Measurements from ENCODE around the gene STOML2. TPM values are rescaled to one million over a fixed set of nuclear protein-coding genes. Genes with fewer than 3 reads are reported as not detected.

Gene STOML2
- total and polyA plus RNA-seq, 9 of the 15 experiments (the other 6 are each of a cell fraction or from before 2014, with no cell fraction given) = 110 to 220 (median 174) TPM

DNA sequence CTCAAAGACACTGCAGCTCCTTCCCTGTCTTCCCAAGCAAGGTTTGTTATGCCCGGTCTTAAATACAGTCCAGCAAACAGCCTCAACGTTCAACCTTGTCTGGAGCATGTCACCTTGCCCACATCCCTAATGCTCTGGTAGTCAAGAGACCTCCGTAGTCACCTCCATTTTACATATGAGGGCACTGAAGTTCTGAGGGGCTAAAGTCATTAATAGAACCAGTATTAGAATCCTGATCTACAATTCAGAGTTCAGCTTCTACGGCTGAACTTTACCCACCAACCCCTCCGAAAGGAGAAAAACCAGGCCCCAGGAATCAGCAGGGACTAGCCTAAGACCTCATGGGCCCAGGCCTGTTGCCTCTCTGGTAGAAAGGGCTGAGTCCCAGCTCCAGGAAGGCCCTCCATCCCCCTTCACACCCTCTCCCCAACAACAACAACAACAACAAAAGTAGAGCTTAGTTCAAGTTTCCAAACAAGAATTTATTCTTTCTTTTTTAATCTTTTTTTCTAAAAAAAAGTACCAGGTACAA is 795 bp upstream of the STOML2 start (continued):
- TF ChIP-seq, protein P1, sequence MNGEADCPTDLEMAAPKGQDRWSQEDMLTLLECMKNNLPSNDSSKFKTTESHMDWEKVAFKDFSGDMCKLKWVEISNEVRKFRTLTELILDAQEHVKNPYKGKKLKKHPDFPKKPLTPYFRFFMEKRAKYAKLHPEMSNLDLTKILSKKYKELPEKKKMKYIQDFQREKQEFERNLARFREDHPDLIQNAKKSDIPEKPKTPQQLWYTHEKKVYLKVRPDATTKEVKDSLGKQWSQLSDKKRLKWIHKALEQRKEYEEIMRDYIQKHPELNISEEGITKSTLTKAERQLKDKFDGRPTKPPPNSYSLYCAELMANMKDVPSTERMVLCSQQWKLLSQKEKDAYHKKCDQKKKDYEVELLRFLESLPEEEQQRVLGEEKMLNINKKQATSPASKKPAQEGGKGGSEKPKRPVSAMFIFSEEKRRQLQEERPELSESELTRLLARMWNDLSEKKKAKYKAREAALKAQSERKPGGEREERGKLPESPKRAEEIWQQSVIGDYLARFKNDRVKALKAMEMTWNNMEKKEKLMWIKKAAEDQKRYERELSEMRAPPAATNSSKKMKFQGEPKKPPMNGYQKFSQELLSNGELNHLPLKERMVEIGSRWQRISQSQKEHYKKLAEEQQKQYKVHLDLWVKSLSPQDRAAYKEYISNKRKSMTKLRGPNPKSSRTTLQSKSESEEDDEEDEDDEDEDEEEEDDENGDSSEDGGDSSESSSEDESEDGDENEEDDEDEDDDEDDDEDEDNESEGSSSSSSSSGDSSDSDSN (IDR thresholded peaks at IDR 0.05; ENCODE audit: borderline replicate concordance in 1 of 2, low read depth in 2 of 2, low read length in 2 of 2) = no peak
- TF ChIP-seq RNF2 (IDR thresholded peaks at IDR 0.05) (no peak), FOXP4 (CRISPR knock-in tag; IDR thresholded peaks at IDR 0.05; ENCODE audit: borderline replicate concordance) (no peak), ZNF175 (CRISPR knock-in tag; IDR thresholded peaks at IDR 0.05; ENCODE audit: low read depth) (no peak), ZFX (CRISPR knock-in tag; IDR thresholded peaks at IDR 0.05) (no peak), ZNF644 (tag; IDR thresholded peaks at IDR 0.05; ENCODE audit: low read depth) (no peak), HNRNPK (IDR thresholded peaks at IDR 0.05; ENCODE audit: low read depth, low read length, poor library complexity, severe bottlenecking) (no peak), PRMT5 (CRISPR knock-in tag; IDR thresholded peaks at IDR 0.05) (no peak), ELK1 (CRISPR knock-in tag; IDR thresholded peaks at IDR 0.05) (no peak), RBBP5 (IDR thresholded peaks at IDR 0.05; ENCODE audit: borderline replicate concordance, insufficient read depth, low read length, poor library complexity, severe bottlenecking) (no peak)
